ENCODE data around the gene CACNG1.

CACNG1 gene

DNA sequence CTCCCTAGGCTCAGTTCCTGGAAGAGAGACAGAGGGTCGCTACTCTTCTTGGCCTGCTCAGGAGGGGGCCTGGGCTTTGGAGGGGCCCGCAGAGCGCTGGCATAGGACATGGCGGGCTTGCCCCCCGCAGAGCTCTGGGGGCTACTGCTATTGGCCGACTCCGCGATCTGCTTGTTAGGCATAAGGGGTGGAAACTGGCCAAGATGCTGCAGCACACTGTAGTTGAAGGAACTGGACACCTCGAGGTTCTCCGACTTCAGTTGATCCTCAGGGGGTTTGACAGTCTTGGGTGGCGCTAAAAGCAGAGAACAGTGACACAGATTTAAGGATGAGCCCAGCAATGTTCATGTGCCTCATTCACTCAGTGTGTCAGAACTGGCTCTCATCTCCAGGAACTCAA, 33.9 kb downstream of the CACNG1 start:
- TF ChIP-seq, protein P1, sequence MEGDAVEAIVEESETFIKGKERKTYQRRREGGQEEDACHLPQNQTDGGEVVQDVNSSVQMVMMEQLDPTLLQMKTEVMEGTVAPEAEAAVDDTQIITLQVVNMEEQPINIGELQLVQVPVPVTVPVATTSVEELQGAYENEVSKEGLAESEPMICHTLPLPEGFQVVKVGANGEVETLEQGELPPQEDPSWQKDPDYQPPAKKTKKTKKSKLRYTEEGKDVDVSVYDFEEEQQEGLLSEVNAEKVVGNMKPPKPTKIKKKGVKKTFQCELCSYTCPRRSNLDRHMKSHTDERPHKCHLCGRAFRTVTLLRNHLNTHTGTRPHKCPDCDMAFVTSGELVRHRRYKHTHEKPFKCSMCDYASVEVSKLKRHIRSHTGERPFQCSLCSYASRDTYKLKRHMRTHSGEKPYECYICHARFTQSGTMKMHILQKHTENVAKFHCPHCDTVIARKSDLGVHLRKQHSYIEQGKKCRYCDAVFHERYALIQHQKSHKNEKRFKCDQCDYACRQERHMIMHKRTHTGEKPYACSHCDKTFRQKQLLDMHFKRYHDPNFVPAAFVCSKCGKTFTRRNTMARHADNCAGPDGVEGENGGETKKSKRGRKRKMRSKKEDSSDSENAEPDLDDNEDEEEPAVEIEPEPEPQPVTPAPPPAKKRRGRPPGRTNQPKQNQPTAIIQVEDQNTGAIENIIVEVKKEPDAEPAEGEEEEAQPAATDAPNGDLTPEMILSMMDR (IDR thresholded peaks at IDR 0.05; ENCODE audit: low read depth, low read length): no peak
- DNase-seq (ENCODE audit: extremely low read depth, low read depth): no peak

DNA sequence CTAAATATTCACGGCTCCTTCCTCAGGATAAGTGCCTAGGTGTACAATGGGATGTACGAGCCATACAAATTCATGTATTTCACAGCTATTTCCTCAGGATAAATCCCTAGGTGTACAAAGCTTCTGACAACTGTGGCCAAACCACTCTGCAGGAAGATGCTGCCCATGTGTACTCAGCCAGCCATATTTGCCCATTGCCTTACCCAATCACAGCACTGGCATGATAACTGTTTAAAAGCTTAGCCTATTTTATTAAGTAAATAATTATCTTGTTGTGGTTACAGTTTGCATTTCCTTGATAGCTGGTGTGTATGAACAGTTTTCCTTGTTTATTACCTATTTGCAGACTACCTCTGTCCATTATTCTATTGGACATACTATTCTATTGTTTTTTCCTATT, 35.1 kb downstream of the CACNG1 start:
- TF ChIP-seq, protein P1 (IDR thresholded peaks at IDR 0.05; ENCODE audit: low read depth, low read length): no peak
- no peak for DNase-seq (ENCODE audit: extremely low read depth, low read depth)

DNA sequence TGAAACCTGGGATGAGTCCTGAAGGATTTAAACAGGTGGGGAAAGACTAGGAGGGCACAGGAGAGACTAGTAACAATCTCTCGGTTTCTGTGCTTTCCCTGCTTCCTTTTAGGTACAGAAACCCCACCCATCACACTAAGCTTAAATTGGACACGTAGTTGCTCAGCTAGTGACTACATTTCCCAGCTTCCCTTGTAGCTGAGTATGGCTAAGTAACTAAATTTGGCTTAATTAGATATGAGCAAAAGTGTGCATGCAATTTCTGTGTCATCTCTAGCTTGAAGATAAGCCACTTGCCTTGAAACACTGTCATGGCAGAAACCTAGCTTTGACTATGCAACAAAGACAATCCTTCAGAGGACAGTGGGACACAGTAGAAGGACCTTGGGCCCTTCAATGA, 36.5 kb downstream of the CACNG1 start:
- DNase-seq (ENCODE audit: extremely low read depth, low read depth): no peak
- TF ChIP-seq, protein P1 (IDR thresholded peaks at IDR 0.05; ENCODE audit: low read depth, low read length): no peak

DNA sequence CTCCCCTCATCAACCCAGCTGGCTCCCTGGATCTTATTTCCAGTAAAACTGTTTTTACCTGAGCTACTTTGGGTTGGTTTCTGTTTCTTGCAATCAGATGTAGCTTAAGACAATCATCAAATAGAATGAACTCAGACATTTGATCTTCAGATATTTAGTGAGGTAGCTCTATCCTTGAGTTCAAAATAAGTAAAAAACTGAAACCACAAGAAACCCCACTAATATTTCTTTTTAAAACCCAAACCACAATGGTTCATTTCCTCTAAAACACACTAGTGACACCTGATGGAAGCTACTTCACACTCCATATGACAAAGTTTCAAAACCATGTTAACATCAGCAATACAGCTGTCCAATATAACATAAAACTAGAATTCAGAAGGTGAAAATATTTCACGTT, 37.8 kb downstream of the CACNG1 start:
- DNase-seq (ENCODE audit: extremely low read depth, low read depth): no peak

DNA sequence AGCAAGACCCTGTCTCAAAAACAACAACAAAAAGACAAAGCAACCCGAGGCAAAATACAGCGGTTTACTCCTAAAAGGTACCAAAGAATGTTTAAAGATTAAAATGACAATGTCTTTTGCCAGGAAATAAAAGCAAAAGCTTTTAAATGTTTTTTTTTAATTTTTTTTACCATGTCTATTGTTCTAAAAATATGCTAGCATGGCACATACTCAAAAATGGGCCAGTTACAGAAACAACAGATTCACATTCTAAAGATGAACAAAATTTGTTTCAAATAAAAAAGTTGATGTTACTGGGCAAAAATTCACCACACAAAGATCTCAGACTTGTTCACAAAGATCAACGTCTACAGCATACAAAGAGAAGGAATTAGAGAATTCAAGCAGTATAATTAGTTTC, 41.1 kb downstream of the CACNG1 start:
- no peak for DNase-seq (ENCODE audit: extremely low read depth, low read depth)
- TF ChIP-seq, protein P1 (IDR thresholded peaks at IDR 0.05; ENCODE audit: low read depth, low read length): no peak

More for the DNA sequence above, 37.8 kb downstream of the CACNG1 start:
- TF ChIP-seq, protein P1 (IDR thresholded peaks at IDR 0.05; ENCODE audit: low read depth, low read length): no peak

DNA sequence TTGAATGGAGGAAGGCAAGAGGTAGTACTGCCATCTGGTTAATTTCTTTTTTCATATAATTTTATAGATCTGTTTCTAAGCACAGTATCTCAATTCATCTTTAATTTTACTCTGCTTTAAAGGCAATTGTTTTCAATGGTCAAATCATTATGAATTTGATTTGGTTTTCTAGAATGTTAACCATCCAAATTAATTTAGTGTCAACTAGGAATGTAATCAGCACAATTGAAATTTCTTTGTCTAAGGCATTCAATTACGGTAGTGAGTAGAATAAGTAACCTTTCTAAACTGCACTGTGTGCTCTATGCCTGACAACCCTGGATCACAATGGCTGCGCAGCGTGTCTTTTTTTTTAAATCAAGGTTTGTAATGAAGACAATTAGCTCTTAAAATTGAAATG, 44.3 kb downstream of the CACNG1 start:
- TF ChIP-seq, protein P1 (IDR thresholded peaks at IDR 0.05; ENCODE audit: low read depth, low read length): no peak
- no peak for DNase-seq (ENCODE audit: extremely low read depth, low read depth)

DNA sequence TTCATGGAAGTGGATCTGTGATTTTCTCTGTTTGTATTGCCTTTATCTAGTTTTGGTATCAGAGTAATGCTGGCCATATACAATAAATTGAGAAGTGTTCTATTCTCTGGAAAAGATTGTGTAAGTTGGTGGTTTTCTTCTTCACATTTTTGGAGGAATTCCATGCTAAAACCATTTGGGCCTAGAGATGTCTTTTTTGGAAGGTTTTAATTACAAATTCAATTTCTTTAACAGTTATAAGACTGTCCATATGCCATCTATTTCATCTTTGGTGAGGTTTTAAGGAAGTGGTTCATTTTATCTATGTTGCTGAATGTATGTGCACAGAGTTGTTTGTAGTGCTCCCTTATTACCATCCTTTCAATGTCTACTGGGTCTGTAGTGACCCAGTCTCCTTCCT, 46.0 kb downstream of the CACNG1 start:
- TF ChIP-seq, protein P1 (IDR thresholded peaks at IDR 0.05; ENCODE audit: low read depth, low read length): no peak
- DNase-seq (ENCODE audit: extremely low read depth, low read depth): no peak

Measured in AG09319 (cell line).